GM23248 (cell line): Measurements from ENCODE around the gene ELL2. TPM values are rescaled to one million over a fixed set of nuclear protein-coding genes. Genes with fewer than 3 reads are reported as not detected.

Experiments
- DNase-seq: peaks from one replicate; pipeline ENCODE4 v3.0.0-alpha.2; 2015
- H2AFZ ChIP-seq: fragments of 200-600 bp; sonication (generic); 2 replicates; pipeline ENCODE4 v1.6.1; 2016; ENCODE audit warnings: antibody characterized with exemption
- H3F3A ChIP-seq: fragments of 200-600 bp; sonication (generic); 2 replicates; pipeline ENCODE4 v1.6.1; 2016; ENCODE audit warnings: mild to moderate bottlenecking, antibody characterized with exemption, mixed run types; ENCODE audit not compliant: insufficient read depth
- H3K27ac ChIP-seq: fragments of 200-600 bp; sonication (generic); 2 replicates; pipeline ENCODE4 v1.5.1; 2016; ENCODE audit warnings: mild to moderate bottlenecking
- H3K27me3 ChIP-seq: fragments of 200-600 bp; sonication (generic); replicated peaks from 2 replicates; pipeline ENCODE4 v1.6.1; 2016; ENCODE audit warnings: mild to moderate bottlenecking; ENCODE audit not compliant: insufficient read depth
- H3K36me3 ChIP-seq: fragments of 200-600 bp; sonication (generic); 2 replicates; pipeline ENCODE4 v1.6.1; 2016; ENCODE audit warnings: low read depth, mild to moderate bottlenecking
- H3K4me1 ChIP-seq: fragments of 200-600 bp; sonication (generic); 2 replicates; pipeline ENCODE4 v1.6.1; 2016; ENCODE audit warnings: mild to moderate bottlenecking; ENCODE audit not compliant: insufficient read depth
- H3K4me2 ChIP-seq: fragments of 200-600 bp; sonication (generic); one replicate; pipeline ENCODE4 v1.6.1; 2016; ENCODE audit warnings: mild to moderate bottlenecking; ENCODE audit not compliant: unreplicated experiment
- H3K4me3 ChIP-seq: fragments of 200-600 bp; sonication (generic); 2 replicates; pipeline ENCODE4 v1.5.1; 2016; ENCODE audit warnings: mild to moderate bottlenecking
- H3K79me2 ChIP-seq: fragments of 200-600 bp; sonication (generic); 2 replicates; pipeline ENCODE4 v1.6.1; 2016; ENCODE audit warnings: mild to moderate bottlenecking; ENCODE audit not compliant: insufficient read depth
- H3K9ac ChIP-seq: fragments of 200-600 bp; sonication (generic); 2 replicates; pipeline ENCODE4 v1.6.1; 2016; ENCODE audit warnings: mild to moderate bottlenecking
- H3K9me2 ChIP-seq: fragments of 200-600 bp; sonication (generic); 2 replicates; pipeline ENCODE4 v1.6.1; 2016; ENCODE audit warnings: mixed run types, mild to moderate bottlenecking, moderate library complexity; ENCODE audit not compliant: insufficient read depth
- H3K9me3 ChIP-seq: fragments of 200-600 bp; sonication (generic); one replicate; pipeline ENCODE4 v1.6.1; 2017; ENCODE audit warnings: low read depth
- H4K20me1 ChIP-seq: fragments of 200-600 bp; sonication (generic); 2 replicates; pipeline ENCODE4 v1.6.0; 2016; ENCODE audit not compliant: insufficient read depth
- EZH2 ChIP-seq: fragments of 200-600 bp; sonication (generic); IDR thresholded peaks from 2 replicates; pipeline ENCODE4 v1.6.1; 2018; ENCODE audit warnings: antibody characterized with exemption, mild to moderate bottlenecking; ENCODE audit not compliant: insufficient read depth, poor library complexity, severe bottlenecking
- EZH2phosphoT487 ChIP-seq: fragments of 200-600 bp; sonication (generic); IDR thresholded peaks from 2 replicates; pipeline ENCODE4 v1.6.1; 2018; ENCODE audit warnings: antibody characterized with exemption, moderate library complexity, mild to moderate bottlenecking, low read depth; ENCODE audit not compliant: insufficient read depth
- WGBS, 2 experiments: methylation state at CpG; one replicate each; pipeline ENCODE4 v1.1.6; 2015 to 2017; ENCODE audit warnings: low lambda C conversion rate in 2 of 2, low coverage in 1 of 2; ENCODE audit errors: missing lambda C conversion rate in 2 of 2; 5-methylcytosine and 5-hydroxymethylcytosine counted together
- in situ Hi-C: fragments of 300-500 bp; cut with MboI; formaldehyde crosslinking; loops from 2 replicates; pipeline ENCODE4 v1.15.0; 2020
- polyA plus RNA-seq: library from polyadenylated mRNA; unstranded; fragments of >200 nt; fragmentation: Nextera tagmentation; extraction: Ambion mirVana; gene quantifications from 2 replicates; pipeline ENCODE4 v1.2.1, GENCODE V29; 2016
- total RNA-seq: library from RNA; depleted of rRNA; stranded (reverse); fragments of >200 nt; shearing (Covaris generic); gene quantifications from 2 replicates; pipeline ENCODE4 v1.2.3, GENCODE V29; 2014

The ELL2 gene
- total and polyA plus RNA-seq, 2 experiments from 2014 or later = 159 to 243 TPM

GRCh38 chr5:95996904-95997723, 35.5 kb upstream of the ELL2 start:
- H3K36me3 ChIP-seq = no peaks in the 10 kb centered on the region
- TF ChIP-seq EZH2 = no peak
- TF ChIP-seq EZH2phosphoT487 = no peak
- H3K9me2 ChIP-seq = no peaks in the 10 kb centered on the region; the same call in 1 of the 2 replicates
- in situ Hi-C loops = no loop called here
- no peak overlapping the region for H3K9ac ChIP-seq
- no peak overlapping the region for H3K27ac ChIP-seq
- H3K79me2 ChIP-seq = no peaks in the 10 kb centered on the region
- no peak overlapping the region for H2AFZ ChIP-seq
- no peaks in the 10 kb centered on the region for H3K27me3 ChIP-seq
- H4K20me1 ChIP-seq = no peaks in the 10 kb centered on the region
- H3K4me2 ChIP-seq = no peak overlapping the region
- no peak overlapping the region for H3K4me3 ChIP-seq
- H3K9me3 ChIP-seq = no peaks in the 10 kb centered on the region
- peaks cover 8% of the 10 kb centered on the region; the same call in 1 of the 2 replicates for H3F3A ChIP-seq
- no peak for DNase-seq
- peaks cover 10% of the 10 kb centered on the region for H3K4me1 ChIP-seq

- in situ Hi-C loops = no loop called here
- H3K27me3 ChIP-seq = no peaks in the 10 kb centered on the region
- TF ChIP-seq EZH2 (no peak), EZH2phosphoT487 (no peak)
- 94 to 98% methylated on average over 3 of the region's 3 CpGs for WGBS, 2 experiments
- no peaks in the 10 kb centered on the region for H3K36me3 ChIP-seq
- no peak overlapping the region for H2AFZ ChIP-seq
- H3K9ac ChIP-seq = no peak overlapping the region
- H3K4me2 ChIP-seq = no peak overlapping the region
- H3K4me1 ChIP-seq = peaks cover 2% of the 10 kb centered on the region
- DNase-seq = no peak
- H4K20me1 ChIP-seq = no peaks in the 10 kb centered on the region
- no peaks in the 10 kb centered on the region for H3K9me3 ChIP-seq
- H3K79me2 ChIP-seq = no peaks in the 10 kb centered on the region
- no peaks in the 10 kb centered on the region; the same call in 1 of the 2 replicates for H3K9me2 ChIP-seq
- no peak overlapping the region for H3K4me3 ChIP-seq
- H3F3A ChIP-seq = peaks cover 4% of the 10 kb centered on the region; the same call in 1 of the 2 replicates
- H3K27ac ChIP-seq = no peak overlapping the region
Measured at GRCh38 chr5:95995962-95996489, 34.4 kb upstream of the ELL2 start.

GRCh38 chr5:95993776-95994175, 32.1 kb upstream of the ELL2 start:
- Histone ChIP-seq H4K20me1 (no peaks in the 10 kb centered on the region), H3K4me1 (no peaks in the 10 kb centered on the region), H3K9ac (no peak overlapping the region), H3K27ac (no peak overlapping the region), H3K4me2 (no peak overlapping the region), H3K9me3 (no peaks in the 10 kb centered on the region), H3K9me2 (no peaks in the 10 kb centered on the region; the same call in 1 of the 2 replicates), H3K79me2 (no peaks in the 10 kb centered on the region), H3K4me3 (no peak overlapping the region), H3K36me3 (no peaks in the 10 kb centered on the region), H2AFZ (no peak overlapping the region), H3F3A (no peaks in the 10 kb centered on the region), H3K27me3 (no peaks in the 10 kb centered on the region)
- WGBS, 2 experiments = 97 to 100% methylated on average over 1 of the region's 1 CpG
- no peak for DNase-seq
- in situ Hi-C loops = no loop called here
- no peak for TF ChIP-seq EZH2phosphoT487
- no peak for TF ChIP-seq EZH2

- Histone ChIP-seq H3K36me3 (no peaks in the 10 kb centered on the region), H3K9me3 (no peaks in the 10 kb centered on the region), H3K4me3 (no peak overlapping the region), H3K4me2 (no peak overlapping the region), H2AFZ (no peak overlapping the region), H3K27me3 (no peaks in the 10 kb centered on the region), H3F3A (no peaks in the 10 kb centered on the region), H3K79me2 (no peaks in the 10 kb centered on the region), H3K27ac (no peak overlapping the region), H3K4me1 (no peaks in the 10 kb centered on the region), H4K20me1 (no peaks in the 10 kb centered on the region), H3K9me2 (no peaks in the 10 kb centered on the region; the same call in 1 of the 2 replicates), H3K9ac (no peak overlapping the region)
- DNase-seq = no peak
- in situ Hi-C loops = no loop called here
- no peak for TF ChIP-seq EZH2phosphoT487
Measured at GRCh38 chr5:95993266-95993665, 31.6 kb upstream of the ELL2 start.
